NCI-H2107 (cell line): ENCODE results near the gene ARHGEF2.
"Not testable (repeated sequence)": the region's sequence is repeated elsewhere in the genome, so short reads cannot be mapped to it uniquely, and the experiment has no call there.

ENCODE experiments used
- DNase-seq: peaks from one replicate; lab custom pipeline; 2025; lab: John Stamatoyannopoulos, UW

Gene ARHGEF2

DNA sequence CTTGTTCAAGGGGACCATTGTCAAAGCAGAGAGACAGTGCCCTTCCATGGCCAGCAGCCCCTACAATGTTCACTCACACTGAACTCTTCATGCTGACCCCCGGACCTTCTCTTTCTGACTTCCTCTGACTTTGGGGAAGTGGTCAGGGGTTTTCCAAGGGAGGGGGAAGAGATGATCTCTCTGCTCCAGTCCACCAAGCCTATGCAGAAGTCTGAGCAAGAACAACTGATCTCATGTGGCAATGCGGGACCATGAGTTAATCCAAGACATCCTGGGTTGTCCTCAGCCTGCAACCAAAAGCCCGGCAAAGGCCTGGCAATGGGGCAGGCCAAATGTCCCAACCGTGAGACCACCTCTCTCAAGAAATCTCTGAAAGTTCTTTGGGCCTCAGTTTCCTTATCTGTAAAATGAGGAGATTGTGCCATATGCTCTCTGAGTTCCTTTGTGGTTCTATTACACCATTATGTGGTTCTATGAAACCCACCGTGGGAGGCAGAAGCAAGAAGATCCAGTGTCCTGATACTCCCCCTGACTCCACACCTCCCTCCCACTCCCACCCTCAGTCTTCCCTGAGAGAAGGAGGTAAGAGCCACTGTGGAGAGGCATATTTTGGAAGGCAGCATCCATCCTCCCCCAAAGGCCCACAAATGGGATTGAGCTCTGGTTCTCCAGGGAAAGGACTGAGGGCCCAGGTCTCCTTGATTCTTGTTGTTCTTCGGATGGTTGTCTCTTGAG lies 11.8 kb upstream of the ARHGEF2 start:
- no peak for DNase-seq

DNA sequence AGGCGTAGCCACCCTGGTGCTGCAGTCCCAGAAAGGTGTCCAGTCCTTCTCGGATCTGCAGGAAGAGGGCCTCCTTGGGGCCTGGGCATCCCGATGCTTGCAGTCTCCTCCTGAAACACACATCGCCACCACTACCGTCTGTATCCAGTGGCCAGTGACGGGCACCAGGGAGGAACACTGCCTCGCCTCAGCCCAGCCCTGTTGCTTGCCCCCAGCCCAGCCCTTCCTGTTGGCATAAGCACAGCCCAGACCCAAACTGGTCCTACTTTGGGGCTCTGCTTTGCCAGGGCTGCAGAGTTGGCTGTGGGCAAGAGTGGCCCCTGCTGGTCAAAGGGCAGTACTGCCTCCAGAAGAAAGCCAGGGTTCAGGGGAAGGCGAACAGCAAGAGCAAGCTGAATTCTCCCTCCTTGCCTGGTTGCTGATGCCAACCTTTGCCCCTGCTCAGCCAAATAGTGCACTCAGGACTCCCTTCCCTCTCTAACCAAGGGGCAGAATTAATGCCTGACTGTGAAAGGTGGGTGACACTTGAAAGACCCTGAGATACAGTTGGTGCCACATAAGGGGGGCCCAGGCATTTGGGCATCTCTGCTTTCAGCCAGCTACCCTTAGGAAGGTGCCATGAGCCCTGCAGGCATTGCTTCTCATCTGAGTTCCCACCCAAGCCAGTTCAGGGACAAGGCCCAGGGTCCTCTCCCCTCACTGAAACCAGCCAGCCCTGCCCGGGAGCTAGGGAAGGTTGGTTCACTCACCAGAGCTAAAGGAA lies 11.1 kb upstream of the ARHGEF2 start:
- peak; percentile 61 for DNase-seq

DNA sequence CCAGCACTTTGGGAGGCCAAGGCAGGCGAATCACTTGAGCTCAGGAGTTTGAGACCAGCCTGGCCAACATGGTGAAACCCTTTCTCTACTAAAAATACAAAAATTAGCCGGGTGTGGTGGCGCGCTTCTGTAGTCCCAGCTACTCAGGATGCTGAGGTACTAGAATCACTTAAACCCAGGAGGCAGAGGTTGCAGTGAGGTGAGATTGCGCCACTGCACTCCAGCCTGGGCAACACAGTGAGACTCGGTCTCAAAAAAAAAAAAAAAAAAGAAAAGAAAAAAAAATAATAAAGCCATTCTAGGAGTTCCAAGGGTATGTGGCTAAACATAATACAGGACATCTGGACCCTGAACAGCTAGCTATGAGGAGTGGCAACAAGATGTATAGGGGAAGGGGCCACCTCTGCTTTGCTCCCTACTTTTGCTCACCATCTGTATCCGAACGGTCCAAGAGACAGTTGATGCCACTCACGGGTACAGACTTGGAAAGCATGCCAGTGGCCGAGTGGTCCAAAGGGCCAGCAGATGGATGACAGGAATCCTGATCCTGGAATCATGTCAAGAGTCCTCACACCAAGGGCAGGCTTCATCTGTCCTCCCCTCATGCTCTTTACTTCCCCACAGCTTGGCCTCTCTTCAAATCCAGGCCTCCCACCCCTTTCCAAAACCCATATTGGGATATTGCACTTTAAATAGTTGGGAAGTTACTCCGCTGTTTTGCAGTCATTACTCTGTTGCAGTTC lies 6.7 kb upstream of the ARHGEF2 start:
- not testable (repeated sequence) for DNase-seq

DNA sequence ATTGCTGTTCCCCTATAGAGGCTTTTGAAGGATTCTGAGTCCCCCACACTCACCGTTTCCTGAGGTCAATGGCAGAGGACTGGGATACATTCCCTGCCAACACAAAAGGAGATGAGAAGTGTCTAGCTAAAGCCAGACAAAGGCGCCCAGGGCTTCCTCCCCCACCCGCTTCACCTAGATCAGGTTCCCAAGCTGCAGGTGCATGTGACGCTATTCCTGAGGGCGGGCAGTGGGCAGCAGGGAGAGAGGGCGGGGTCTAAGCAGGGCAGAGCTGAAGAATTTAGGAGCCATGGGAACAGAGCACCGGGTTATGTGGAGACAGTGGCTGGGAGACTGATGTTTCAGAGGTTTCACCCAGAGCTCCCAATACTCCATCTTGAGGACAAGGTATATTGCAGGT lies 6.0 kb upstream of the ARHGEF2 start:
- DNase-seq = peak; percentile 92

DNA sequence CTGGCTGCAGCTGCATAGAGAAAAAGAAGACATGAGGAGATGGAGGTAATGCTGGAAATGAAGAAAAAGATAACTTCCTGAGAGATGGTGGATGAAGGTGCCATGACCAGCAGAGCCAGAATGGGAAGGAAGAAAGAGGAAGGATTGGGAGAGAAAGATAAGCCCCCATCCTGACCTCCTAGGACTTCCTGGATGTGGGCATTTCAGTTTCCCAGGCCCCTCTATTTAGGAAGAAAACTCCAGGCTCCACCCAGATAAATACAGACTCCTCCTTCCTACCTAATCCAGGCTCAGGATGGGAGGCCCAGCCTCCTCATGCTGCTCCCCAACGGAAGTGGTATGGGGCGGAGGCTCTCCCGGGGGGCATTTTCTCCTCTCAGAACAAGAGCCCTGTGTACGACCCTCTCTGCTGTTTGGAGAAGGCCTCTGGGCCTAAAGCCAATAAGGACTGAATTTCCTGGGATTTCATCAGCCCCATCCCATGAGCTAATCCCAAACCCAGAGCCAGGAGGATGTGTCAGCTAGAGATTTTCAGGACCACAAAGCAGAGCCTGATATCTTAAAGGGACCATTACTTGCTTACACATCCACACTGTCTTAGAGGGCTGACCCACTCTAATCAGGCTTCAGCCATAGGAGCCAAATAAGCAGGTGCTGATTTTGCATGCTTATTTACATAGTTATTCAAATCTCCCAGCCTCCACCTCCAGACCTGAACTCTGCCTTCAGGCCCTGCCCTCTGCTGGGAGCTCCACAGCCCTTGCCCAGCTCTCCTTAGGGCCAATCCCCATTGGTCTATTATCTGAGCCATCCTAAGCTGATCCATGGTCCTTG lies 5.1 kb upstream of the ARHGEF2 start:
- peak; percentile 85 for DNase-seq

DNA sequence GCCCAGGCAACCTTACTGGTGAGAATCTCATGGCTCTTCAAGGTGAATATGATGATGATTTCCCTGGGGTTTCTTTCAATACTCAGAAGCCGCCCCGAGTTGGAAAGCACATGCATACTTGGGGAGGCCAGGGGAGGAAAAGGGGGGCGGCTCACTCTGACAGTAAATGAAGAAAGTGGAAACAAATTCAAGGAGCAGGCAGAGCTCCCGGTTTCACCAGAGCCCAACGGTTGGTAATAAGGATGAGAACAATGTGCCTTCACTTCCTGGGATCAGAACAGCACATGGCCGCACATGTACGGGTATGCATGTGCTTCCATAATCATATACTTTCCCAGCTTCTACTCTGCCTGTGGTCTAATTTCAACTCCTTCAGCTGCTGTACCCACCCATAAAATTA lies 3.8 kb upstream of the ARHGEF2 start:
- no peak for DNase-seq

DNA sequence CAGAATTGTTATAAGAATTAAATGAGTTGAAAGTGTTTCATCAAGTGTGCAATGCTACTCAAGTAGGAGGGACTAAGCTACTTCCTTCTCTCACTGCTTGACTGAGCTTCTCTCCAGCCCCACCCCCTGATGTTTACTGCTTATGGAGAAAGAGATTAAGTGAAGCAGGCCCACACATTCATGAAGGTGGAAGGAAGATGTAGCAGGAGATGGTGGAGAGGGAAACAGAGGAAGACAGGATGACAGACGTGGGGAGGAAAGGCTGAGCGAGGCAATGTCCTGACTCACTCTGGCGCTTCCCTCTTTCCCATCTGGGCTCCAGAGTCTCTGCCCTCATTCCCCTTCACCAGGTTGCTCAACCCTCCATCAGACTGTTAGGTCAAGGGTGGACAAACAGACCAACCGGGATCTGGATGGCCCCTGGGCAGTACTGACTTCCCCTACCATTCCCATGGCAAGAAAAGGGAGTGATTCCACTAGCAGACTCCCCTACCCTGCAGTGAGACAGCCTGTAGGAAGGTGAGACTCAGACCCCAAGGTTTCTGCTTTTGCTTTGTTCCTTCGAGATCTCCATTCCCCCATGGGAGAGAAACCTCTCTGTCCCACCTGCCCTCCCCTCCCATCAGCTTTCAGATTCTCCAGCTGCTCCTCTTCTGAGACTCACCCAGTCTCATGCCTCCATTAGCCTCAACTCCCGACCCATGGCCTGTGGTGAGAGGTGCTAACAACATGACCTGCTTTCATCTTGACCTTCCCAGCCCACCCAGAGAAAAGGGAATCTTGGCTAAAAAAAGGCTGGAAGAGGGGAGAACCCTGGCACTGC lies 3.1 kb upstream of the ARHGEF2 start:
- no peak for DNase-seq

DNA sequence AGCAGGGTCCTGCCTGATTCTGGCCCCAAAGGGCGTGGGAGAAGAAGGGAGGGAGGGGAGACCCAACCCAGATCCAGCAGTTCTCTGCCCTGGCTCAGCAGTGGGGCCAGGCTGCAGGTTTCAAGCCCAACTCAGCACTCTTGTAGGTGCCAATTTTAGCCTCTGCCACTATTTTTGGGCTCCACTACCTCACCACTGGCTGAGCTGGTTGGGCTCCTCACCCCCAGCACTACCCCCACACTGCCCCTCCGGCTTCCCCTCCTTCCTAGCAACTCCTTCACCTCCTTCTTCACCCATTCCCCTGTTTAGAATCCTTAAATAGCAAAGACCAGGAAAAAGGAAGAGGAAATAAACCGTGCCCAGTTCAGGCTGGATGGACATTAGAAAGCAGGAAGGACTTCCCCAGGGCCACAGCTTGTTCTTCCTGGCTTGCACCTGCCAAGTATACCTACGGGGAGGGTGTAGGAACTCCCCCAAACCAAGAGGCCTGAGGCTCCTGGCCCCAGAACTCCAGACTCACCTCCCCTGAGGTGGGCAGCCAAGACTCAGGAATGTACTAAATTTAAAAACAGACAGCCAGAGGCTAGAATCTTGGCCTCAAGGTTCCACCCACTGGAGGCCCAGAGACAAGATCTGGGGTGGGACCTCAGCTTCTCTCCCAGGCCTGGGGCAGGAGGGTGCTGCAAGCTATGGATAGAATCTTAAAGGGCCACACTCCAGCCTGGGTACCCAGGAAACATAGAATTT lies 1.4 kb upstream of the ARHGEF2 start:
- DNase-seq = no peak

DNA sequence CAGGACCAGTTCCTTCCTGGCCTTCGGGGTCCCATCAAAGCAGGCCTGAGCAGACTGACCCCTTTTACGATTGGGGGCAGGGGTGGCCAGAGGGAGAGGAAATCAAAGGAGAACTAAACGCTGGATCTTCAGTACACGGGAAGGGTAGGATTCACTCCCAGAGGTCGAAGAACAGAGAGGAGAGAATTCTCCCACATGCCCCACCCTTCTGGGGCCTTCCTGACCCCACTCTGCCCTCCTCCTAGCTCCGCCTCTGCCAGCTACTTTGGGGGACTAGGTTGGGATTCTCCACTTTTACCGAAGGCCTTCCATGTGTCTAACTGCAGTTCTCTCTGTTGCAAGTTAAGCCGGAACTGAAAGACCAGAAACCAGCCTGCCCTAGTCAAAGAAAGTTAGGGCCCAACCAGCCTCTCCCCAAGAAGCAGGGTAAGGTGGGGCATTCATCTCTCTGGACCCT lies 654 bp upstream of the ARHGEF2 start:
- DNase-seq = no peak

DNA sequence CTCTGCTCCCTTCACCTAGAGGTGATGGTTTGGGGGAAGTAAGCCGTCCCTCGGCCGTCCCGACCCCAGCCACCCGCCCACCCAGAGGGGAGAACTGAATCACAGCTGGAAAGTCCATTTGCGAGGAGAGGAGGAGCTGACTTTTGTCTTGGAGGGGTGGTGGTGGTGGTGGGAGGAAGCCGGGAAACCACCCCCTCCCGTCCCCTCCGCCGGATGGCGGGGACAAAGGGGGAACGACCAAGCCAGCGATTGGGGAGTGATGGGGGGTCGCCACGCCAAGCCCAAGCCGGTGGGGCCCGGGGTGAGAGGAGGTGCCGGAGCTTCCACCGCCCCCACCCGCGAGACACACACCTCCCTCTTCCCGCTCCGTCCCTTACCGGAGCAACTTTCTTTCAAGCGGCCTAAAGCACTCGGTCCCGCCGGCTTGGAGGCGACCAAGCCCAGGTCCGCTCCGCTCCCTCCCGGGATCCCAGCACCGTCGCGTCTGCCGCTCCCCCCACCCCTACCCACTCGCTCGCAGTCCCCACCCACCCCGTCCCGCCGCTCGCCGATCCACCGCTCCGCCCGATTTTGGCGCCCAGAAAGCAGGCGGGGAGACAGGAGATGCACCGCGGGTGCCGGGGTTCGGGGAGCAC lies 540 bp downstream of the ARHGEF2 start:
- no peak for DNase-seq

DNA sequence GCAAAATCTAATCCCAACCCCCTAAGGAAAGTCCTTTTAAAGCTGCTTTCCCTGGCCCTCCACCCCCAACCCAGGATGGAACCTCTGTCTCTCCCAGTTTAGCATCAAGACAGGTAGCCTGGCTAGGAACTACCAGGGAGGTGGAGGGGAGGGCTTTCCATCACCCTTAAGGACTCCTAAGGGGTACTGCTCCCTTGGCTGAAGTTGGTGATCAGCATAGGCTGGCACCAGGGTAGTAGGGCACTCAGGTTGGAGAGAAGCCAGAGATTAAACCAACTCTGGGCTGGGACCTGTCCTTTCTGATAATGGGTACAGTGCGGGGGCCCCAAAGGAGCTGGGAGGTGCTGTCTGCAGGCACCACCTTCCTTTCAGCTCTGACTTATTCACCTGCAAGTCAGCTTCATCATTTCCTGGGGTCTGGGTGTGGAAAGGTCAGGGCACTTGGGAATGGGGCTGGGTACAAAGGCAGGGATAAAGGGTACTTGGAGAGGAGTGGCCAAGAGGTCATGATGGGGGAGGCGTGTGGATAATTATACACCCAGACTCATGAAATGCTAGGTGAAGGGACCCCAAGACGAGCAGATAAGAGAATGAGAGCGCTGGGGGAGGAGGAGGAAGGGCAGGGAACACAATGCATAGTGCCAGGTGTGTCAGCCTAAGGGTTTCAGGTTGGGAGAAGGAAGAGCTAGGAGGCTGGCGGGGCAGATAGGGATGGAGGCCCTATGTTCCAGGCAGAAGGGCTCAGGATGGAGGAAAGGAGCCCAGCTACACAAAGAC lies 1.2 kb downstream of the ARHGEF2 start:
- no peak for DNase-seq

DNA sequence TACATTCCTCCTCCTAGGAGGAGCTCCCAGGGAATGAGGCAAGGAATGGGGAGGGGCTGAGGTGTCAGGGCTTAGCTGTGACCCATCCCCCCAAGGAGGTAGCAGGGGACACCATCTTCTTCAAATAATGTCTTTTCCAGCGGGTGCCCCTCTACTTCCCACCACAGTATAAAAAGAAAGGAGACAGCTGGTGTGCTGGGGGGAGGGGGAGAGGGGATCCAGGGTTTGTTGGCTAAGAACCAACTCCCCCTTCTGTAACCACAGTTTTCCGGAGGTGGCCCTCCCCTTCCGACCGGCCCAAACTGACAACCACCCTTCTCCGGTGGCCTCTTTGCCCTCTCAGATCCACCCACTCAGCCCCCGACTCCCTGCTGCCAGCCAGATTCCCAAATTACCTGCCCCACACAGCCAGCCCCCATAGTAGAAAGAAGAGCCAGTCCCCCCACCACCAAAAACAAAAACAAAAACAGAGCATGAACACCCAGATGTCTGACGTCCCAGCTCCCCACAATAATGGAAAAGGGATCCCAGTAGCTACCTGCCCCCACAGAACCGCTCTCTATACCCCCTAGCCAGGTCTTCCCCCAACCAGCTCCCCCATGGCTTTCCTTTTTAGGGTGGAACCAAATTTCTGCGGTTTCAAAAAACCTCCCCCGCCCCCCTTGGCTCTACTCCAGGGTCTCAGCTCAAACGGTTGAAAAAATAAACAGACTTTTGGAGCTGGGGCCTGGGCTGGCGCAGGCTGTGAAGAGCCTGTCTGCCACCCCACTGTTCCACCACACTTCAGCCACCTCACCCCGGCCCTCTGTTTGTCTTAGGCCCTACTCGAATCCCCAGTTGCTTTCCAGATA lies 2.1 kb downstream of the ARHGEF2 start:
- peak; percentile 73 for DNase-seq

DNA sequence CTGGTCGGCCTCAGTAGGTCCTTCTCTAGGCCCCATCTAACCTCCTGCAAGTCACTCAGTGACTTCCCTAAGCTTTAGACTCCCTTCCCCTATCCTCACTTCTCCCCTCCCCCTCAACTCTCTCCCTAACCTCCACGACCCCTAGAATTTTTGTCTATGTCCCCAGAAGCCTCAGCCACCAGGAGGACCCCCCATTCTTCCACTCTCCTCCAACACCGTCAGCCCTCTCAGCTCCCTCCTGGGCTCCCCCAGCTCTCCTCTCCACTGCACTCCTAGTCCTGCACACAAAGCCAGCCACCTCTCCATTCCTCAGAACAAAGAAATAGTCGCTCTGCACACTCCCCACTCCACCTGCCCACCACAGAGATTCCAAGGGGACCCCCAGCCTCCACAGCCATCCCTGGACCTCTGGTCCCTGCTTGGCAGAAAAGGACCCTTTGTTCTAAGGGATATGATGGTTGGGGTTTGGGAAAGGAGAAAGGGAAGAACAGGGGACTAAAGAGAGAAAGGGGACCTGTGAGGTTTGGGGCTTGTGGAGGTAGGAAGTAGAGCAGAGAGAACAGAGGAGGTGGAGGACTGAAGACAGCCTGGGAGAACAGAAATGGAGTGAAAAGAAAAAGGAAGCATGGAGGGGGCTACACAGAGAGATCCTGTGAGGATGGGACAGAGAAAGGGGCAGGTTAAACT lies 2.8 kb downstream of the ARHGEF2 start:
- no peak for DNase-seq

DNA sequence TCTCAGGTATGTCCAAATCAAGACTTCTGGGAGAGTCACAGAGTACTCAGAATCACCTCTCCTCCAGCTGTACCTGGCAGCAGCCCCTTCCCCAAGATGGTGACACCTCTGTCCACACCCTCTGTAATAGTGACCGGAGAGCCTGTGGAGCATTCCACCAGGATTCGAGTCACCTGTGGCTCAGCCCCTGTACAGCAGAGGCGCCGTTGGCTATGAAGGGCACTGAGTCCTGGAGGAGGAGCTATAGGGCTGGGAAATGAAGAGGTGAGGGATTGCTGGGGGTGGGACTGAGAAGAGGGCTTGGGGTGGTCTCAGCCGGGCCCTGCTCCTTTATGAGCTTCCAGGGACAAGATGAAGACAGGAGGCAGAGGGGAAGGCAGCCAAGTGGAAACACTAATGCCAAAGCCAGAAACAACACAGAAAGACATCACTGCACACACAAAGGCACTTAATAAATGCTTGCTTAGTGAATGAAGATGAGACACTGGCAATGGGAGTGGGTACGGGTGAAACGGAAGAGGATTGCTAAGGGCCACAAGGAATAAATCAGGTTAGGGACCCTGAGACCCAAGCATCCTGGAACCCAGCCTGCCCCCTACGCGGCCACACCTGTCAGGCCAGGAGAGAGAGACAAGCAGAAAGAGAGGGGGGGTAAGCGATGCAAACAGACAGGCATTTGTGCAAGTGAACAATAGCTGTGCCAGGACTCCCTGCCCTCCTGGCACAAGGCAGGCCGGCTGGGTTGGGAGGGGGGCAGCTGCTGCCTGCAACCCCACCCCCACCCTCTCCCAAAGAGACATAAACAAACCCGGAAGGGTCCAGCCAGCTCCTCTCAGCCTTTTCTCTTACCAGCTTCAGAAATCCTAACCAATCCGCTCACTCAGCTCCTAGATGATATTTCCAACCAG lies 3.9 kb downstream of the ARHGEF2 start:
- peak; percentile 65 for DNase-seq

DNA sequence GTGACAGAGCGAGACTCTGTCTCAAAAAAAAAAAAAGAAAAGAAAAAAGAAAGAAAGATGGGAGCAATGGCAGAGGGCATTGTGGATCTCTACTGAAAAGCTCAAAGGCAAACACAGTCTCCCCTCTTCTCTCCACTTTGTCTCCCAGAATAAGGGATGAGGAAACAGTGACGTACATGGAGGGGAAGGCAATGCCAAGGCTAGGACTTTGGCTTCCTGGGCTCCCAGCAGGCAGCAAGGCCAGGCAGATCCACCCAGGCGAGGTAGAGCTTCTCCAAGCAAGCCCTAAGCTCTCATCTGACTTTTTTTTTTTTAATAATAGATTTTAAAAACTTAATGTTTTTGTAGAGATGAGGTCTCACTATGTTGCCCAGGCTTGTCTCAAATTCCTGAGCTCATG lies 4.6 kb downstream of the ARHGEF2 start:
- DNase-seq = no peak
